Pancreas (tissue), 10 donors: ENCODE measurements around the gene GPR146. TPM values are rescaled to one million over a fixed set of nuclear protein-coding genes. Genes with fewer than 3 reads are reported as not detected.

Source experiments
- ATAC-seq, 4 donors: fragments of 200-7000 bp; cut with Tn5 transposase; one replicate each; pipeline versions ENCODE4 v1.8.0 to v1.9.1; 2020; ENCODE audit warnings: mild to moderate bottlenecking in 4 of 4, moderate library complexity in 4 of 4
- DNase-seq, 6 donors: peaks; one replicate each; pipeline ENCODE4 v3.0.0-alpha.2; 2020
- FAIRE-seq: peaks from 2 replicates; lab custom pipeline; 2012; peaks lifted over from hg19 to GRCh38; lab: Jason Lieb, UNC
- H3K27ac ChIP-seq, 4 donors: fragments of 200-600 bp; sonication (generic); 1 replicate in 3 of 4; 2 replicates in 1 of 4; pipeline versions ENCODE4 v1.5.0 to v1.8.0; 2020
- H3K27me3 ChIP-seq, 4 donors: fragments of 200-600 bp; one replicate each; pipeline ENCODE4 v1.8.0; 2021
- H3K36me3 ChIP-seq, 3 donors: fragments of 200-600 bp; sonication (generic) in 1 of 3; one replicate each; pipeline versions ENCODE4 v1.5.0 to v1.8.0; 2020 to 2021
- H3K4me1 ChIP-seq, 3 donors: fragments of 200-600 bp; one replicate each; pipeline ENCODE4 v1.8.0; 2021
- H3K4me3 ChIP-seq, 4 donors: fragments of 200-600 bp; sonication (generic) in 2 of 4; one replicate each; pipeline versions ENCODE4 v1.5.0 to v1.8.0; 2020 to 2021
- H3K9me3 ChIP-seq, 4 donors: fragments of 200-600 bp; one replicate each; pipeline ENCODE4 v1.8.0; 2021
- WGBS, 2 donors: extraction: QIAGEN DNeasy Blood & Tissue Kit; methylation state at CpG; one replicate each; pipeline ENCODE4 v1.1.7; 2013; 5-methylcytosine and 5-hydroxymethylcytosine counted together
- intact Hi-C, 3 donors: fragments of 100-400 bp; cut with DNase I; formaldehyde crosslinking; loops; one replicate each; pipeline versions ENCODE4 v1.11.1 to v1.14.2; 2022
- polyA plus RNA-seq, 2 donors: library from polyadenylated mRNA; stranded (reverse); fragments of 200-250 nt; gene quantifications; one replicate each; pipeline ENCODE4 v1.2.3, GENCODE V29; 2013
- total RNA-seq, 6 donors: library from RNA; stranded (reverse); fragmentation: NEBNext Ultra II Directional in 4 of 6; extraction: Animal tissue kit (Norgen Biotek cat#: 25700) in 4 of 6; gene quantifications; one replicate each; pipeline versions ENCODE4 v1.2.1 to v1.2.4, GENCODE V29; 2021 to 2023
- TF ChIP-seq, protein P1 (sequence below), 4 donors: fragments of 200-600 bp; sonication (generic) in 3 of 4; IDR thresholded peaks; one replicate each; pipeline versions ENCODE4 v1.5.0 to v1.8.0; 2021; ENCODE audit warnings: antibody characterized with exemption in 4 of 4
- donor health status: healthy with polysubstance abuse.
- donor health status: DM: no; HTN: no; CAD: no; lungs with moderate emphysema.
- donor health status: DM: no; HTN: no; CAD: no.
- donor health status: control.
- donor health status: control.
- donor health status: Bipolar disorder and iron deficiency.
- donor health status: DM: yes; HTN: yes; CAD: no.
- donor health status: DM: no; HTN: no; CAD: no.
- donor health status: DM: no; HTN: no; CAD: no.
- donor health status: DM: yes; HTN: yes; CAD: no.

GPR146 gene
- total and polyA plus RNA-seq, 8 donors: 3.4 to 6.5 (median 4.1) TPM

DNA sequence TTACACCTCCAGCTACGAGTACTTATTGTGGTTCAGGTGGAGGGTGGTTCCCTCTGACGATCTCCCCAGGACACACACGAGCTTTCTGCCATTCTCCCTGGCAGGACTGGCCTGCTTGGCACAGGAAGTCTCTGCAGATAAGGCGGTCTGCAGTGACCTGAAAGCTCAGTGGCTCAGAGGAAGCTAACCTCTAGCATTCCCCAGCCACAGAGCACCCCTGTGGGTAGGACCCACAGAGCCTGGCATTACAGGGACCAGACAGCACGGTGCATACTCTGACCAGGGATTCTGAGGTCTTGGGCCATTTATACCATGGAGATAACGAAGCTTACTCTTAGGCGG, 1.9 kb upstream of the GPR146 start:
- intact Hi-C loops: no loop called here
- Histone ChIP-seq H3K4me3 (no peak overlapping the region), H3K27ac (peak overlapping the region in 2 of 4 donors; percentile 38 to 89), H3K36me3 (no peaks in the 10 kb centered on the region), H3K4me1 (peaks cover 36 to 40% (median 37%) of the 10 kb centered on the region in 3 donors), H3K9me3 (no peaks in the 10 kb centered on the region), H3K27me3 (no peaks in the 10 kb centered on the region)
- TF ChIP-seq, protein P1, sequence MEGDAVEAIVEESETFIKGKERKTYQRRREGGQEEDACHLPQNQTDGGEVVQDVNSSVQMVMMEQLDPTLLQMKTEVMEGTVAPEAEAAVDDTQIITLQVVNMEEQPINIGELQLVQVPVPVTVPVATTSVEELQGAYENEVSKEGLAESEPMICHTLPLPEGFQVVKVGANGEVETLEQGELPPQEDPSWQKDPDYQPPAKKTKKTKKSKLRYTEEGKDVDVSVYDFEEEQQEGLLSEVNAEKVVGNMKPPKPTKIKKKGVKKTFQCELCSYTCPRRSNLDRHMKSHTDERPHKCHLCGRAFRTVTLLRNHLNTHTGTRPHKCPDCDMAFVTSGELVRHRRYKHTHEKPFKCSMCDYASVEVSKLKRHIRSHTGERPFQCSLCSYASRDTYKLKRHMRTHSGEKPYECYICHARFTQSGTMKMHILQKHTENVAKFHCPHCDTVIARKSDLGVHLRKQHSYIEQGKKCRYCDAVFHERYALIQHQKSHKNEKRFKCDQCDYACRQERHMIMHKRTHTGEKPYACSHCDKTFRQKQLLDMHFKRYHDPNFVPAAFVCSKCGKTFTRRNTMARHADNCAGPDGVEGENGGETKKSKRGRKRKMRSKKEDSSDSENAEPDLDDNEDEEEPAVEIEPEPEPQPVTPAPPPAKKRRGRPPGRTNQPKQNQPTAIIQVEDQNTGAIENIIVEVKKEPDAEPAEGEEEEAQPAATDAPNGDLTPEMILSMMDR (IDR thresholded peaks at IDR 0.05): no peak
- 38 to 42% methylated on average over 7 of the region's 7 CpGs for WGBS, 2 donors
- DNase-seq: peak in 2 of 6 donors; percentile 47 to 63
- FAIRE-seq: no peak
- ATAC-seq: no peak

DNA sequence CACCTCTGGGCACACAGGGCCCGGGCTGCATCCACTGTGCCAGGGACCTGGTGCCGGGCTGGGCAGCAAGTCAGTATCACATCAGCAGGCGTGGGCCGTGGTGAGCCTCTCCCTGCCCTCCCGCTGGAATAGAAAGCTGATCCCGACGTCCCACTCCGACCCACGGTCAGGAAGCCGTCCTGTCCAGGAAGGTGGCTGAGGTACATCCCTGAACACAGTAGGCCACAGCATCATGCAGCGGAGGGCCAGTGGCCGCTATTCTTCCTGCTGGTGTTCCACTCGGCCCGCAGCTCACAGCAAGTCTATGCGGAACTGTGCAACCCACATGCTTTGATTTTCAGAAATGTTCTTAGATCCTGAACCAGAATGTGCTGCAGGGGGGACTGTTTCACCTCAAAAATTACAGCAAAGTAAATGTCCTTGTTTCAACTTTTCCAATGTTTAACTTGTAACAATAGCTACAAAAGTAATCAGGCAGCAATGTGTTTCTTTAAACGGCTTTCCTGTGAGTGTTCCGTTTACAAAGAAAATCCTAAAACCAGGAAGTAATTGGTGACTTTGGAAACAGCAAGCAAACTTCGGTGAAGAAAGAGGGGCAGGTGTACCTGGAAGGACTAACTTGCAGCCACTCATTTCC, 676 bp upstream of the GPR146 start:
- Histone ChIP-seq H3K9me3 (no peaks in the 10 kb centered on the region), H3K4me3 (peak overlapping the region in 3 of 4 donors; percentile 10 to 67 (median 65)), H3K27me3 (no peaks in the 10 kb centered on the region), H3K4me1 (peaks cover 36 to 41% (median 39%) of the 10 kb centered on the region in 3 donors), H3K27ac (peak overlapping the region; percentile 73 to 89 (median 80)), H3K36me3 (no peaks in the 10 kb centered on the region)
- intact Hi-C loops: no loop called here
- 9 to 12% methylated on average over 18 of the region's 18 CpGs for WGBS, 2 donors
- TF ChIP-seq, protein P1 (IDR thresholded peaks at IDR 0.05): no peak
- FAIRE-seq: no peak
- DNase-seq: peak in 3 of 6 donors; percentile 44 to 77 (median 48)
- peak; percentile 14 to 53 (median 30) for ATAC-seq

DNA sequence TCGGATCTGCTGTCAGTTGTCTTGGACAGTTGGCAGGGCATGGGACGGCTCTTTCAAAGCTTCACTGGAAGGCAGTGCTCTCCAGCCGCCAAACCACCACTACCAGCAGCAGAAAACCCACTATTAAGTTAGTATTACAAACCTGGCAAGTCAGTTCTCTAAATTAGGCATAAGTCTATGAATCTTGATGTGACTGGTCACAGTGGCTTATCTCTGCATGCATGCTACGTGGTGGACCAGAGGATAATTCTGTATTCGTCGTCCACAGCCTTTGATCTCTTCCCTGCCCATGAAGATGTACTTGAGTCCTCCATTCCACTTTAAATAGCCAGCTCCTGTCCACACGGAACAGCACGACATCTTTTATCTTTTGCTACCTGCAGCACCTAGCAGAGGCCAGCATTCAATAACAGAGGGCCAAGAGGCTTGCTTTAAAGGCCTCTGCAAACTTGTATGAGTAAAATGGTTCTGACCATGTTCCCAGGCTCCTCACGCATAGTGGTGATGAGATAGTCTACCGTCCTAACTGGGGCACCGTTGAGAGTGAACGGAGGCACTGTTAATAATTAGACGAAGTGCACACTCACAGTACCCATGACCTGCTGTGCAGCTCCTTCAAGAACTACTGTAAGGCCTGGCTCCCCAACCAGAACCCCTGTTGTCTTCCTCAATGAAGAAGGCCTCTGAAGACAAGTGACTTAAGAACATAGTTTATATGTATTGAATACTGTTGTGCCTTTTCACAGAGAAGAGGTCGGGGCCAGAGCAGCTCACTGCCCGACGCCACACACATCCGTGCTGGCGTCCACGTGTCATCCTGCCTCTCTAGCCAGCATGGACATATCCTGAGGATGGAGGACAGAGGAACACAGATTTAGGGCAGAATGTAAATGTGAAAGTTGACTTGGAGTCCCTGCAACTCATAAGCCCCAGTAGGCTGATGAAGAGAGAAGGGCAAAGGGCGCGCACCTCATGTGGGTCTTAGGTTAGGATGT, 1.0 kb downstream of the GPR146 start:
- ATAC-seq (no peak), DNase-seq (peak in 2 of 6 donors; percentile 17 to 24), FAIRE-seq (no peak)
- TF ChIP-seq, protein P1 (IDR thresholded peaks at IDR 0.05): peak in 1 of 4 donors; percentile 3
- no peaks in the 10 kb centered on the region for H3K27me3 ChIP-seq
- no peaks in the 10 kb centered on the region for H3K9me3 ChIP-seq
- intact Hi-C loops: no loop called here
- WGBS, 2 donors: 47 to 48% methylated on average over 21 of the region's 21 CpGs
- H3K4me3 ChIP-seq: peak overlapping the region in 3 of 4 donors; percentile 65 to 70 (median 67)
- peak overlapping the region; percentile 73 to 91 (median 82) for H3K27ac ChIP-seq
- peaks cover 36 to 41% (median 39%) of the 10 kb centered on the region in 3 donors for H3K4me1 ChIP-seq
- H3K36me3 ChIP-seq: no peaks in the 10 kb centered on the region

DNA sequence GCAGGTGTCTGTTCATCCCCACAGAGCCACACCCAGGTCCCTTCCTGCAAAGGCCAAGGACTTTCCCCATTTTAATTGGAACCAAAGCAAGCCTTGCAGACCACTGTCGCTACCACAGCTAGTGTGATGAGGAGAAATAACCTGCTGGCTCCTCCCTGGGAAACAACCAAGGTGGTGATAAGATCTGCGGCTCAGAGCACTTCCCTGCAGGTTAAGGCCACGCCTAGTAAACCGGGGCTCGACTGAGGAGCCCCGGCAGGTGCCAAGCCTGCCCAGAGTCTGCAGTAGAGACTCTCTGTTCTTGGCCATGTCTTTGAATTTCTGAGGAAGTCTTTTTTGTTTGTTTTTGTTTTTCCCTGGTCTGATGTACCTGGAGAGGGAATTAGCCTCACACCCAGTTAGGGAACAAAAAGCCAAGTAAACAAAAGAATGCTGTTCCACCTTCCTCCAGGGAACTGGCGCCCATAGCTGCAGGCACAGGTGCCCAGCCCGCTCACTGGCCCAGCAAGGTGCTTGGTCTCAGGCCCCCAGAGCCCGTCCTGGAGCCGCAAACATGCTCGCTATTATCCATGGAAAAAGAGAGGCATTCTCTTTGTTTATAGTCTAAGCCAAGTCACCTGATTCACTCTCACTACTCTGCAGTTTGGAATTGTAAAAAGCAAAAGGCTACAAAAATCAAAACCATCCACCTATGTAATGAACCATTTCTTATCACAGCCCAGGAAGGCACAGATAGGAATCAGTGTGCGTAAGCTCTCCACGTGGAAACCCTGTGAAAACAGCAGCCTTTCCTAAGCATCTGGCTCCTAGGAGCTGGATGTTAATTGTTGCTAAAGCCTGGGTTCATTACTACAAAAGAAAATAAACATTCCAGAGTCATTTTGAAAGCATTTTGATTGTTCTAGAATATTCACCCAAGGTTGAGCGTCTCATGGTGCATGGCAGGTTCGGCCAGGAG, 2.7 kb downstream of the GPR146 start:
- peak in 2 of 4 donors; percentile 24 to 32 for ATAC-seq
- DNase-seq: peak in 3 of 6 donors; percentile 43 to 59 (median 56)
- Histone ChIP-seq H3K9me3 (no peaks in the 10 kb centered on the region), H3K27me3 (no peaks in the 10 kb centered on the region), H3K4me3 (no peak overlapping the region), H3K27ac (peak overlapping the region in 1 of 4 donors; percentile 44), H3K36me3 (no peaks in the 10 kb centered on the region), H3K4me1 (peaks cover 36 to 39% (median 39%) of the 10 kb centered on the region in 3 donors)
- FAIRE-seq: no peak
- TF ChIP-seq, protein P1 (IDR thresholded peaks at IDR 0.05): no peak
- WGBS, 2 donors: 38 to 39% methylated on average over 15 of the region's 15 CpGs
- intact Hi-C loops: no loop called here
